B cell (primary cell): ENCODE results near the gene ZNF443. TPM values are rescaled to one million over a fixed set of nuclear protein-coding genes. Genes with fewer than 3 reads are reported as not detected.
"Not testable (repeated sequence)": the region's sequence is repeated elsewhere in the genome, so short reads cannot be mapped to it uniquely, and the experiment has no call there.

Experiments
- ATAC-seq: fragments of 200-7000 bp; cut with Tn5 transposase; one replicate; pipeline ENCODE4 v1.10.0; 2021; ENCODE audit warnings: low read depth, mild to moderate bottlenecking, moderate number of reproducible peaks, moderate library complexity
- CTCF ChIA-PET: fragments of 350-600 bp; sonication (Branson Sonifier 250); formaldehyde crosslinking; loops from one replicate; lab custom pipeline; 2021; ENCODE audit warnings: antibody characterized with exemption, inconsistent platforms; lab: Charles Lee
- POLR2A ChIA-PET: fragments of 350-600 bp; sonication (Branson Sonifier 250); formaldehyde crosslinking; loops from one replicate; lab custom pipeline; 2021; ENCODE audit warnings: antibody characterized with exemption; lab: Charles Lee
- DNase-seq: peaks from one replicate; pipeline ENCODE4 v3.0.0; 2013
- H2AFZ ChIP-seq: 2 replicates; pipeline ENCODE4 v1.6.1; 2012; ENCODE audit warnings: mild to moderate bottlenecking, low read depth, low read length; ENCODE audit not compliant: insufficient read depth, poor library complexity, severe bottlenecking
- H3K27ac ChIP-seq, 2 donors: 1 replicate in 1 of 2; 2 replicates in 1 of 2; pipeline ENCODE4 v1.5.1; 2012 to 2013; ENCODE audit warnings: low read length in 2 of 2, mild to moderate bottlenecking in 2 of 2, moderate library complexity in 1 of 2
- H3K27me3 ChIP-seq, 4 experiments: fragments of 200-600 bp in 1 of 4; sonication (generic) in 1 of 4; replicated peaks in 1 of 4; 1 replicate in 2 of 4; 2 replicates in 2 of 4; pipeline versions ENCODE4 v1.6.1 to v1.7.0; 2013 to 2016; ENCODE audit warnings: low read length in 3 of 4, mild to moderate bottlenecking in 2 of 4, mixed read lengths in 1 of 4, moderate library complexity in 1 of 4; ENCODE audit not compliant: insufficient read depth in 4 of 4, control insufficient read depth in 3 of 4; ENCODE audit errors: control extremely low read depth in 1 of 4
- H3K36me3 ChIP-seq, 2 experiments: replicated peaks in 1 of 2; 1 replicate in 1 of 2; 2 replicates in 1 of 2; pipeline versions ENCODE4 v1.6.1 to v1.7.1; 2013; ENCODE audit warnings: low read length in 1 of 2; ENCODE audit not compliant: insufficient read depth in 2 of 2, control insufficient read depth in 1 of 2; ENCODE audit errors: control extremely low read depth in 1 of 2, extremely low read depth in 1 of 2
- H3K4me1 ChIP-seq, 2 donors: fragments of 200-600 bp in 1 of 2; sonication (generic) in 1 of 2; 1 replicate in 1 of 2; 2 replicates in 1 of 2; pipeline versions ENCODE4 v1.5.1 to v1.6.1; 2013 to 2017; ENCODE audit warnings: low read length in 2 of 2; ENCODE audit not compliant: control insufficient read depth in 2 of 2, insufficient read depth in 2 of 2
- H3K4me2 ChIP-seq: replicated peaks from 2 replicates; pipeline ENCODE3; 2012; ENCODE audit warnings: mild to moderate bottlenecking, low read depth, low read length; ENCODE audit not compliant: poor library complexity, severe bottlenecking
- H3K4me3 ChIP-seq, 5 experiments: fragments of 200-600 bp in 1 of 5; sonication (generic) in 1 of 5; 1 replicate in 3 of 5; 2 replicates in 2 of 5; pipeline versions ENCODE4 v1.5.1 to v1.7.0; 2011 to 2016; ENCODE audit warnings: low read length in 4 of 5, mild to moderate bottlenecking in 4 of 5, low read depth in 2 of 5, control low read depth in 1 of 5, moderate library complexity in 1 of 5; ENCODE audit not compliant: insufficient read depth in 1 of 5; ENCODE audit errors: control extremely low read depth in 1 of 5, extremely low read depth in 1 of 5
- H3K79me2 ChIP-seq: fragments of 200-600 bp; sonication (generic); one replicate; pipeline ENCODE4 v1.6.0; 2016; ENCODE audit warnings: low read length; ENCODE audit not compliant: control insufficient read depth, insufficient read depth
- H3K9ac ChIP-seq: fragments of 200-600 bp; sonication (generic); 2 replicates; pipeline ENCODE4 v1.6.1; 2017; ENCODE audit warnings: mild to moderate bottlenecking, low read length, moderate library complexity
- H3K9me3 ChIP-seq, 3 donors: one replicate each; pipeline versions ENCODE4 v1.6.1 to v1.7.1; 2013; ENCODE audit warnings: low read length in 2 of 3; ENCODE audit not compliant: control insufficient read depth in 2 of 3, insufficient read depth in 1 of 3; ENCODE audit errors: control extremely low read depth in 1 of 3
- H4K20me1 ChIP-seq: 2 replicates; pipeline ENCODE4 v1.6.0; 2012; ENCODE audit warnings: mild to moderate bottlenecking, low read length; ENCODE audit not compliant: insufficient read depth, control insufficient read depth, poor library complexity, severe bottlenecking
- H3K27ac Mint-ChIP-seq: one replicate; pipeline ENCODE4 v1.8.0; 2021; ENCODE audit warnings: mixed read lengths
- H3K27me3 Mint-ChIP-seq: one replicate; pipeline ENCODE4 v1.8.0; 2021; ENCODE audit warnings: mixed read lengths
- H3K4me1 Mint-ChIP-seq: one replicate; pipeline ENCODE4 v1.8.0; 2021; ENCODE audit warnings: mixed read lengths
- H3K4me3 Mint-ChIP-seq: one replicate; pipeline ENCODE4 v1.8.0; 2021; ENCODE audit warnings: mixed read lengths
- H3K9me3 Mint-ChIP-seq: one replicate; pipeline ENCODE4 v1.8.0; 2022; ENCODE audit warnings: mixed read lengths; ENCODE audit not compliant: insufficient read depth
- CTCF ChIP-seq: fragments of 200-600 bp; IDR thresholded peaks from one replicate; pipeline ENCODE4 v1.8.0; 2022; ENCODE audit warnings: antibody characterized with exemption, mild to moderate bottlenecking
- EZH2 ChIP-seq: IDR thresholded peaks from 2 replicates; pipeline ENCODE4 v1.6.1; 2012; ENCODE audit warnings: borderline replicate concordance, low read depth, mild to moderate bottlenecking, moderate library complexity, low read length; ENCODE audit not compliant: insufficient read depth, poor library complexity, severe bottlenecking
- WGBS: methylation state at CpG from one replicate; pipeline ENCODE4 v1.1.5; 2013; ENCODE audit warnings: missing lambda C conversion rate; ENCODE audit not compliant: insufficient coverage; 5-methylcytosine and 5-hydroxymethylcytosine counted together
- intact Hi-C: fragments of 100-400 bp; cut with micrococcal nuclease; formaldehyde crosslinking; loops from one replicate; pipeline ENCODE4 v1.10.0; 2022
- polyA plus RNA-seq: library from polyadenylated mRNA; depleted of rRNA; stranded (reverse); fragments of >200 nt; gene quantifications from 2 replicates; pipeline ENCODE4 v1.2.3, GENCODE V29; 2012
- total RNA-seq, 2 donors: library from RNA; stranded (reverse); fragments of 120-200 nt in 1 of 2; gene quantifications; 1 replicate in 1 of 2; 2 replicates in 1 of 2; pipeline versions ENCODE4 v1.2.3 to v1.2.4, GENCODE V29; 2013 to 2022

Gene ZNF443
- total and polyA plus RNA-seq, 2 donors (not counting 1 experiment from before 2014, with no cell fraction given): 1.2 to 5.5 TPM

- Histone ChIP-seq H3K27ac (no peak overlapping the region), H2AFZ (no peak overlapping the region), H3K4me3 (no peak overlapping the region), H4K20me1 (no peaks in the 10 kb centered on the region), H3K9me3 (peaks cover 2 to 8% (median 6%) of the 10 kb centered on the region in 3 donors), H3K4me1 (no peaks in the 10 kb centered on the region), H3K36me3 (peaks cover 2 to 10% of the 10 kb centered on the region in 2 experiments), H3K4me2 (no peak overlapping the region), H3K79me2 (no peaks in the 10 kb centered on the region), H3K27me3 (no peaks in the 10 kb centered on the region), H3K9ac (no peak overlapping the region)
- Mint-ChIP-seq H3K27me3 (no peaks in the 10 kb centered on the region), H3K27ac (no peak overlapping the region), H3K4me1 (peaks cover 2% of the 10 kb centered on the region), H3K9me3 (peaks cover under 1% of the 10 kb centered on the region), H3K4me3 (no peak overlapping the region)
- TF ChIP-seq EZH2 (no peak), CTCF (no peak)
- CTCF ChIA-PET: no interaction called here
- ATAC-seq (no peak), DNase-seq (no peak)
- intact Hi-C loops: no loop called here
- POLR2A ChIA-PET: interaction anchor here (0.6 kb wide), 1 partner anchor 306 kb away, joined by 3 read pairs; no protein-coding TSS in a partner anchor
- 100% methylated on average over 2 of the region's 4 CpGs for WGBS
Observed at GRCh38 chr19:12425888-12426274, 14.9 kb downstream of the ZNF443 start.

GRCh38 chr19:12425236-12425887 is 15.5 kb downstream of the ZNF443 start:
- Histone ChIP-seq H3K4me2 (no peak overlapping the region), H3K79me2 (no peaks in the 10 kb centered on the region), H3K4me3 (no peak overlapping the region), H2AFZ (no peak overlapping the region), H3K27me3 (no peaks in the 10 kb centered on the region), H3K9me3 (peaks cover 1 to 8% (median 2%) of the 10 kb centered on the region in 3 donors), H4K20me1 (no peaks in the 10 kb centered on the region), H3K27ac (no peak overlapping the region), H3K9ac (no peak overlapping the region), H3K4me1 (no peaks in the 10 kb centered on the region), H3K36me3 (peaks cover under 1 to 5% of the 10 kb centered on the region in 2 experiments)
- ChIA-PET CTCF (no interaction called here), POLR2A (interaction anchor here (0.6 kb wide), 1 partner anchor 307 kb away, joined by 3 read pairs; no protein-coding TSS in a partner anchor)
- Mint-ChIP-seq H3K9me3 (no peaks in the 10 kb centered on the region), H3K27me3 (no peaks in the 10 kb centered on the region), H3K27ac (no peak overlapping the region), H3K4me1 (peaks cover 2% of the 10 kb centered on the region), H3K4me3 (no peak overlapping the region)
- ATAC-seq (no peak), DNase-seq (no peak)
- TF ChIP-seq CTCF (no peak), EZH2 (no peak)
- intact Hi-C loops: no loop called here
- 100% methylated on average over 1 of the region's 2 CpGs for WGBS

DNA sequence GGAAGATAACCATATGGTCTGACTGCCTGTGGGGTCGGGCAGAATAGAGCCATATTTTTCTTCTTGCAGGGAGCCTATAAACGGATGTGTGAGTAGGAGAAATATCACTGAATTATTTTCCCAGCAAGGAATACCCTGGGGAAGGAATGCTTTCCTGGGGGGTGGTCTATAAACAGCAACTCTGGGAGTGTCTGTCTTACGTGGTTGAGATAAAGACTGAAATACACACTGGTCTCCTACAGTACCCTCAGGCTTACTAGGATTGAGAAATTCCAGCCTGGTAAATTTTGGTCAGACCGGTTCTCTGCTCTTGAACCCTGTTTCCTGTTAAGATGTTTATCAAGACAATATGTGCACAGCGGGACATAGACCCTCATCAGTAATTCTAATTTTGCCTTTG is 23.5 kb downstream of the ZNF443 start:
- H3K4me3 Mint-ChIP-seq, H3K27me3 ChIP-seq, intact Hi-C loops, H3K9ac ChIP-seq, H3K27ac ChIP-seq, POLR2A ChIA-PET, H3K4me3 ChIP-seq, H3K4me1 Mint-ChIP-seq, H3K27ac Mint-ChIP-seq, H3K4me1 ChIP-seq, H3K9me3 ChIP-seq, H3K79me2 ChIP-seq, H3K27me3 Mint-ChIP-seq, H3K4me2 ChIP-seq, H3K9me3 Mint-ChIP-seq, H4K20me1 ChIP-seq, DNase-seq, ATAC-seq, H3K36me3 ChIP-seq, CTCF ChIA-PET, H2AFZ ChIP-seq: not testable (repeated sequence)
- 100% methylated on average over 1 of the region's 5 CpGs for WGBS
